Keratinocyte (primary cell): Measurements from ENCODE around the gene ATP13A3. TPM values are rescaled to one million over a fixed set of nuclear protein-coding genes. Genes with fewer than 3 reads are reported as not detected.

ENCODE experiments used
- DNase-seq: peaks from one replicate; pipeline ENCODE4 v3.0.0-alpha.2; 2011; ENCODE audit warnings: low read depth, missing footprints, low spot score
- FAIRE-seq: peaks from 2 replicates; lab custom pipeline; 2011; peaks lifted over from hg19 to GRCh38; lab: Jason Lieb, UNC
- H2AFZ ChIP-seq: 2 replicates; pipeline ENCODE4 v1.6.0; 2012; ENCODE audit warnings: low read length, control low read depth, inconsistent platforms; ENCODE audit not compliant: control insufficient read depth
- H3K27ac ChIP-seq: 2 replicates; pipeline ENCODE4 v1.5.1; 2011; ENCODE audit warnings: low read length; ENCODE audit not compliant: control insufficient read depth, insufficient read depth
- H3K27me3 ChIP-seq: 3 replicates; pipeline ENCODE4 v1.6.0; 2011; ENCODE audit warnings: low read length; ENCODE audit not compliant: control insufficient read depth, insufficient read depth; ENCODE audit errors: extremely low read depth
- H3K36me3 ChIP-seq, 2 experiments: 2 replicates in 1 of 2; 3 replicates in 1 of 2; pipeline ENCODE4 v1.5.1; 2011; ENCODE audit warnings: low read length in 2 of 2, mild to moderate bottlenecking in 1 of 2; ENCODE audit not compliant: control insufficient read depth in 2 of 2, insufficient read depth in 2 of 2; ENCODE audit errors: extremely low read depth in 1 of 2
- H3K4me1 ChIP-seq: 3 replicates; pipeline ENCODE4 v1.5.1; 2011; ENCODE audit warnings: low read length; ENCODE audit not compliant: control insufficient read depth, insufficient read depth; ENCODE audit errors: extremely low read depth
- H3K4me2 ChIP-seq: 3 replicates; pipeline ENCODE4 v1.6.0; 2011; ENCODE audit warnings: low read depth, low read length; ENCODE audit not compliant: control insufficient read depth, insufficient read depth; ENCODE audit errors: extremely low read depth
- H3K4me3 ChIP-seq, 3 experiments: fragments of 200-600 bp in 1 of 3; sonication (generic) in 1 of 3; 2 replicates in 2 of 3; 3 replicates in 1 of 3; pipeline ENCODE4 v1.5.1; 2011 to 2016; ENCODE audit warnings: low read length in 3 of 3, mild to moderate bottlenecking in 3 of 3, control low read depth in 2 of 3, inconsistent platforms in 1 of 3, low read depth in 1 of 3, mixed read lengths in 1 of 3, mixed run types in 1 of 3, moderate library complexity in 1 of 3; ENCODE audit not compliant: control insufficient read depth in 2 of 3, insufficient read depth in 2 of 3; ENCODE audit errors: extremely low read depth in 1 of 3
- H3K79me2 ChIP-seq: 2 replicates; pipeline ENCODE4 v1.6.0; 2012; ENCODE audit warnings: low read length; ENCODE audit not compliant: control insufficient read depth, insufficient read depth
- H3K9ac ChIP-seq: 3 replicates; pipeline ENCODE4 v1.6.0; 2011; ENCODE audit warnings: low read length; ENCODE audit not compliant: control insufficient read depth, insufficient read depth; ENCODE audit errors: extremely low read depth
- H3K9me1 ChIP-seq: 3 replicates; pipeline ENCODE4 v1.6.0; 2011; ENCODE audit warnings: low read length; ENCODE audit not compliant: control insufficient read depth, insufficient read depth; ENCODE audit errors: extremely low read depth
- H3K9me3 ChIP-seq: 2 replicates; pipeline ENCODE4 v1.5.1; 2012; ENCODE audit warnings: low read depth, low read length; ENCODE audit not compliant: control insufficient read depth
- H4K20me1 ChIP-seq: 3 replicates; pipeline ENCODE4 v1.6.0; 2011; ENCODE audit warnings: low read length; ENCODE audit not compliant: control insufficient read depth, insufficient read depth; ENCODE audit errors: extremely low read depth
- CTCF ChIP-seq, 3 experiments: IDR thresholded peaks in 1 of 3; conservative IDR thresholded peaks in 1 of 3; optimal IDR thresholded peaks in 1 of 3; 2 replicates in 2 of 3; 3 replicates in 1 of 3; pipeline versions ENCODE3 to v1.5.1; 2011; ENCODE audit warnings: low read length in 3 of 3, mild to moderate bottlenecking in 3 of 3, moderate library complexity in 2 of 3, control low read depth in 1 of 3, inconsistent platforms in 1 of 3; ENCODE audit not compliant: insufficient read depth in 2 of 3; ENCODE audit errors: extremely low read depth in 1 of 3
- EZH2 ChIP-seq: IDR thresholded peaks from one replicate; pipeline ENCODE4 v1.6.1; 2012; ENCODE audit warnings: inconsistent platforms, mild to moderate bottlenecking, low read length, moderate library complexity
- dilution Hi-C: fragments of 300-500 bp; cut with MboI; formaldehyde crosslinking; loops from one replicate; pipeline ENCODE4 v1.7.0; 2020; ENCODE audit warnings: low sequenced_read_pairs; ENCODE audit not compliant: extremely low pct_ligation_motif_present
- polyA plus RNA-seq, 5 experiments: library from polyadenylated mRNA; depleted of rRNA in 3 of 5; stranded (reverse) in 3 of 5; stranded (forward) in 1 of 5; unstranded in 1 of 5; fragments of >200 nt; gene quantifications; 1 replicate in 1 of 5; 2 replicates in 3 of 5; 3 replicates in 1 of 5; pipeline versions ENCODE4 v1.2.1 to v1.2.3, GENCODE V29; 2011 to 2012; ENCODE audit warnings: missing spikeins in 2 of 5, low read depth in 1 of 5, low replicate concordance in 1 of 5

ATP13A3 gene
- polyA plus RNA-seq, 1 donor (not counting 4 experiments of a cell fraction or from before 2014, with no cell fraction given), result 103 TPM

GRCh38 chr3:194423317-194423716 is 63.5 kb downstream of the ATP13A3 start:
- no peaks in the 10 kb centered on the region for H3K27me3 ChIP-seq
- H3K4me2 ChIP-seq, result no peak overlapping the region
- no peaks in the 10 kb centered on the region for H4K20me1 ChIP-seq
- H3K4me1 ChIP-seq, result no peaks in the 10 kb centered on the region
- H3K79me2 ChIP-seq, result no peaks in the 10 kb centered on the region
- no peak overlapping the region for H3K27ac ChIP-seq
- no peak for DNase-seq
- dilution Hi-C loops, result no loop called here
- H3K9ac ChIP-seq, result no peak overlapping the region
- TF ChIP-seq EZH2 (no peak), CTCF (optimal IDR thresholded peaks at IDR 0.05 in 1 of 3, IDR thresholded peaks at IDR 0.05 in 1 of 3, conservative IDR thresholded peaks at IDR 0.05 in 1 of 3; ENCODE audit: extremely low read depth in 1 of 3, insufficient read depth in 2 of 3, low read length in 3 of 3) (no peak)
- H3K9me3 ChIP-seq, result no peaks in the 10 kb centered on the region
- no peak overlapping the region for H2AFZ ChIP-seq
- FAIRE-seq, result no peak
- H3K4me3 ChIP-seq, result no peak overlapping the region
- H3K36me3 ChIP-seq, result peaks cover 19 to 23% of the 10 kb centered on the region in 2 experiments
- H3K9me1 ChIP-seq, result no peaks in the 10 kb centered on the region

GRCh38 chr3:194422188-194422587 is 64.6 kb downstream of the ATP13A3 start:
- no peaks in the 10 kb centered on the region for H3K79me2 ChIP-seq
- no peak overlapping the region for H3K9ac ChIP-seq
- FAIRE-seq (no peak), DNase-seq (no peak)
- no peaks in the 10 kb centered on the region for H3K4me1 ChIP-seq
- H4K20me1 ChIP-seq, result no peaks in the 10 kb centered on the region
- dilution Hi-C loops, result no loop called here
- no peaks in the 10 kb centered on the region for H3K9me3 ChIP-seq
- H2AFZ ChIP-seq, result no peak overlapping the region
- no peak overlapping the region for H3K27ac ChIP-seq
- no peaks in the 10 kb centered on the region for H3K27me3 ChIP-seq
- peaks cover 21 to 23% of the 10 kb centered on the region in 2 experiments for H3K36me3 ChIP-seq
- H3K9me1 ChIP-seq, result no peaks in the 10 kb centered on the region
- no peak overlapping the region for H3K4me2 ChIP-seq
- no peak overlapping the region for H3K4me3 ChIP-seq
- no peak for TF ChIP-seq EZH2
- TF ChIP-seq CTCF (optimal IDR thresholded peaks at IDR 0.05 in 1 of 3, IDR thresholded peaks at IDR 0.05 in 1 of 3, conservative IDR thresholded peaks at IDR 0.05 in 1 of 3; ENCODE audit: extremely low read depth in 1 of 3, insufficient read depth in 2 of 3, low read length in 3 of 3), result no peak
